HepG2 (cell line): ENCODE measurements around the gene MMRN2. TPM values are rescaled to one million over a fixed set of nuclear protein-coding genes. Genes with fewer than 3 reads are reported as not detected.

Experiments
- ATAC-seq: fragments of 200-7000 bp; cut with Tn5 transposase; 3 replicates; pipeline ENCODE4 v1.9.1; 2020; ENCODE audit warnings: mild to moderate bottlenecking, moderate library complexity
- BruUV-seq: library from RNA; stranded (reverse); fragments of 400-500 nt; replicated peaks from 2 replicates; lab custom pipeline; 2021; lab: Mats Ljungman, UMichigan
- CTCF ChIA-PET: fragments of 300-600 bp; formaldehyde crosslinking; extraction: SDS; loops from one replicate; lab custom pipeline; 2021; ENCODE audit warnings: low total read pairs, inconsistent platforms, low intra/inter-chr PET ratio; lab: Yijun Ruan, JAX
- POLR2A ChIA-PET: fragments of 350-600 bp; sonication (Branson Sonifier 250); formaldehyde crosslinking; loops from one replicate; lab custom pipeline; 2020; ENCODE audit warnings: antibody characterized with exemption, inconsistent platforms; lab: Yijun Ruan, JAX
- DNase-seq: peaks from one replicate; pipeline ENCODE4 v3.0.0-alpha.2; 2015; ENCODE audit warnings: low spot score
- FAIRE-seq: peaks from 3 replicates; lab custom pipeline; 2011; peaks lifted over from hg19 to GRCh38; lab: Jason Lieb, UNC
- H2AFZ ChIP-seq: one replicate; pipeline ENCODE4 v1.6.1; 2011; ENCODE audit warnings: low read length, inconsistent platforms
- H3K27ac ChIP-seq: fragments of 300-600 bp; 3 replicates; pipeline ENCODE4 v1.8.0; 2011; ENCODE audit warnings: mixed run types, mild to moderate bottlenecking, mixed read lengths, low read length, inconsistent platforms; ENCODE audit not compliant: insufficient read depth; ENCODE audit errors: extremely low read length
- H3K27me3 ChIP-seq, 2 experiments: fragments of 200-600 bp in 1 of 2; 2 replicates in 1 of 2; 3 replicates in 1 of 2; pipeline versions ENCODE4 v1.6.0 to v1.8.0; 2011; ENCODE audit warnings: low read length in 2 of 2, mild to moderate bottlenecking in 2 of 2, moderate library complexity in 2 of 2, inconsistent platforms in 1 of 2; ENCODE audit not compliant: insufficient read depth in 2 of 2, control insufficient read depth in 1 of 2
- H3K36me3 ChIP-seq, 2 experiments: fragments of 200-600 bp in 1 of 2; replicated peaks in 1 of 2; 2 replicates in 1 of 2; 3 replicates in 1 of 2; pipeline versions ENCODE4 v1.5.1 to v1.8.0; 2011; ENCODE audit warnings: low read length in 2 of 2, inconsistent platforms in 1 of 2; ENCODE audit not compliant: insufficient read depth in 2 of 2, control insufficient read depth in 1 of 2
- H3K4me1 ChIP-seq: 2 replicates; pipeline ENCODE4 v1.5.1; 2012; ENCODE audit warnings: low read length, inconsistent platforms; ENCODE audit not compliant: insufficient read depth
- H3K4me2 ChIP-seq: 2 replicates; pipeline ENCODE4 v1.6.0; 2011; ENCODE audit warnings: low read depth, low read length, inconsistent platforms
- H3K4me3 ChIP-seq, 3 experiments: fragments of 200-600 bp in 1 of 3; sonication (generic), shearing (Covaris generic) in 1 of 3; replicated peaks in 1 of 3; 2 replicates each; pipeline ENCODE4 v1.5.1; 2011 to 2016; ENCODE audit warnings: low read length in 3 of 3, inconsistent platforms in 2 of 3, low read depth in 2 of 3, mild to moderate bottlenecking in 2 of 3, control low read depth in 1 of 3, mixed read lengths in 1 of 3; ENCODE audit not compliant: insufficient read depth in 1 of 3
- H3K79me2 ChIP-seq: one replicate; pipeline ENCODE4 v1.6.1; 2011; ENCODE audit warnings: low read length, inconsistent platforms; ENCODE audit not compliant: insufficient read depth
- H3K9ac ChIP-seq: 2 replicates; pipeline ENCODE4 v1.6.0; 2011; ENCODE audit warnings: mild to moderate bottlenecking, low read depth, low read length, inconsistent platforms; ENCODE audit not compliant: insufficient read depth
- H3K9me3 ChIP-seq: 2 replicates; pipeline ENCODE4 v1.5.1; 2012; ENCODE audit warnings: mild to moderate bottlenecking, low read length
- H4K20me1 ChIP-seq: 2 replicates; pipeline ENCODE4 v1.6.0; 2011; ENCODE audit warnings: inconsistent platforms, mild to moderate bottlenecking, low read length, moderate library complexity; ENCODE audit not compliant: insufficient read depth
- BHLHE40 ChIP-seq: IDR thresholded peaks from 2 replicates; pipeline ENCODE4 v1.6.1; 2011; ENCODE audit warnings: low read length, improper control_type of control experiment
- EHMT2 ChIP-seq: fragments of 200-600 bp; sonication (generic); IDR thresholded peaks from 2 replicates; pipeline ENCODE4 v1.7.0; 2017; ENCODE audit warnings: antibody characterized with exemption, low read depth, low read length, borderline replicate concordance
- MATR3 ChIP-seq: sonication (generic); formaldehyde crosslinking; IDR thresholded peaks from 2 replicates; pipeline ENCODE4 v1.4.0; 2020; ENCODE audit warnings: missing genetic modification reagents
- RAD21 ChIP-seq: fragments of 450-650 bp; formaldehyde crosslinking; IDR thresholded peaks from 2 replicates; pipeline ENCODE4 v1.5.0; 2020; ENCODE audit warnings: mild to moderate bottlenecking
- SMC3 ChIP-seq: IDR thresholded peaks from 2 replicates; pipeline ENCODE4 v1.6.1; 2011; ENCODE audit warnings: low read length, improper control_type of control experiment
- SP2 ChIP-seq: sonication (generic); formaldehyde crosslinking; IDR thresholded peaks from 2 replicates; pipeline ENCODE4 v1.5.1; 2020; ENCODE audit warnings: mild to moderate bottlenecking, missing genetic modification reagents
- STAG1 ChIP-seq: sonication (generic); formaldehyde crosslinking; IDR thresholded peaks from 2 replicates; pipeline ENCODE4 v1.4.0; 2020; ENCODE audit warnings: missing genetic modification reagents
- ZBTB20 ChIP-seq: sonication (generic); formaldehyde crosslinking; IDR thresholded peaks from 2 replicates; pipeline ENCODE4 v1.8.1; 2023; ENCODE audit warnings: missing genetic modification reagents, low read depth, mild to moderate bottlenecking, borderline replicate concordance
- ZNF329 ChIP-seq: sonication (generic); formaldehyde crosslinking; IDR thresholded peaks from 2 replicates; pipeline ENCODE4 v1.9.0; 2021; ENCODE audit warnings: low read depth, mild to moderate bottlenecking, missing genetic modification reagents
- ZNF468 ChIP-seq: sonication (generic); formaldehyde crosslinking; IDR thresholded peaks from 2 replicates; pipeline ENCODE4 v1.8.0; 2022; ENCODE audit warnings: mild to moderate bottlenecking, moderate library complexity, missing genetic modification reagents
- ZNF768 ChIP-seq: sonication (generic); formaldehyde crosslinking; IDR thresholded peaks from 2 replicates; pipeline ENCODE4 v1.4.0; 2020; ENCODE audit warnings: missing genetic modification reagents
- ZNF776 ChIP-seq: sonication (generic); formaldehyde crosslinking; IDR thresholded peaks from 2 replicates; pipeline ENCODE4 v1.4.0; 2020; ENCODE audit warnings: mild to moderate bottlenecking, missing genetic modification reagents
- ZNF781 ChIP-seq: sonication (generic); formaldehyde crosslinking; IDR thresholded peaks from 2 replicates; pipeline ENCODE4 v1.5.1; 2020; ENCODE audit warnings: borderline replicate concordance, mild to moderate bottlenecking, missing genetic modification reagents; ENCODE audit errors: not compliant biosample characterization
- WGBS: methylation state at CpG from one replicate; pipeline ENCODE4 v1.1.6; 2017; ENCODE audit warnings: low lambda C conversion rate; 5-methylcytosine and 5-hydroxymethylcytosine counted together
- in situ Hi-C: cut with HindIII; loops from 2 replicates; pipeline ENCODE4 v1.10.0; 2017; ENCODE audit warnings: low pct_unique_long_range_greater_than_20kb; ENCODE audit not compliant: extremely low pct_ligation_motif_present
- intact Hi-C: fragments of 100-400 bp; cut with micrococcal nuclease; formaldehyde crosslinking; loops from one replicate; pipeline ENCODE4 v1.10.0; 2022; ENCODE audit not compliant: unreplicated experiment
- polyA plus RNA-seq, 8 experiments: library from polyadenylated mRNA; depleted of rRNA in 3 of 8; stranded (reverse) in 7 of 8; unstranded in 1 of 8; fragments of >200 nt; fragmentation: Illumina TruSeq in 4 of 8; extraction: Trizol in 4 of 8; gene quantifications; 2 replicates each; pipeline versions ENCODE4 v1.2.1 to v1.2.3, GENCODE V29; 2011 to 2016; ENCODE audit warnings: low read depth in 4 of 8, missing spikeins in 1 of 8, mixed read lengths in 1 of 8; ENCODE audit not compliant: insufficient read depth in 1 of 8
- total RNA-seq, 5 experiments: library from RNA; depleted of rRNA; stranded (reverse); fragments of >200 nt; fragmentation: Illumina TruSeq; extraction: Trizol; gene quantifications; 2 replicates each; pipeline ENCODE4 v1.2.3, GENCODE V29; 2016; ENCODE audit warnings: low read depth in 1 of 5
- TF ChIP-seq, protein P1 (sequence below): sonication (generic); formaldehyde crosslinking; IDR thresholded peaks from 2 replicates; pipeline ENCODE4 v1.8.1; 2022; ENCODE audit warnings: mild to moderate bottlenecking, missing genetic modification reagents
- TF ChIP-seq, protein P2 (sequence below): sonication (generic); formaldehyde crosslinking; IDR thresholded peaks from 2 replicates; pipeline ENCODE4 v1.5.0; 2020; ENCODE audit warnings: mild to moderate bottlenecking, missing genetic modification reagents, moderate library complexity
- TF ChIP-seq, protein P3 (sequence below): sonication (generic); formaldehyde crosslinking; IDR thresholded peaks from 2 replicates; pipeline ENCODE4 v1.4.0; 2020; ENCODE audit warnings: missing genetic modification reagents, mild to moderate bottlenecking, borderline replicate concordance
- TF ChIP-seq, protein P4 (sequence below): sonication (generic); formaldehyde crosslinking; IDR thresholded peaks from 2 replicates; pipeline ENCODE4 v1.8.1; 2023; ENCODE audit warnings: mild to moderate bottlenecking, missing genetic modification reagents

MMRN2 gene
- total and polyA plus RNA-seq, 2 of the 13 experiments (the other 11 are each of a cell fraction or from before 2014, with no cell fraction given), result 0.04 TPM; not detected in 1

DNA sequence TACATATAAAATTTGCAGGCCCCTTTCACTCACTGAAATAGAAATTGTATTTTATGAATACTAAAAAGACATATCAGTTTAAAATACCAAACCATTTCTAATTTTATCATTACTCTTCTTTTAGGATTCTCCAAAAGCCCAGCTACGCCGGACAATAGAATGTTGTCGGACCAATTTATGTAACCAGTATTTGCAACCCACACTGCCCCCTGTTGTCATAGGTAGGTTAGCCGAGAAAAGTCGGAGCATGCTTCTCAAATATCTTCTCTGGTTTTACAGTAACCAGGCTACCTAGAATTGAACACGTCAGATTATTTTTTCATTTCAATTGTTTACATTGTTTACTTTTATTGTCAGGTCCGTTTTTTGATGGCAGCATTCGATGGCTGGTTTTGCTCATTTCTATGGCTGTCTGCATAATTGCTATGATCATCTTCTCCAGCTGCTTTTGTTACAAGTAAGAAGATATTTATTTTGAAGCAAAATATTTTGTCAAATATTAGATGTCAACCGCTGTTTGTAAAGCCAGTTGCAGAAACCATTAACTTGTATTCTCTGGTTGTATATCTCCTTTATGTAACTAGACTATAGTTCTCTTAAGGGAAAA lies 57.6 kb downstream of the MMRN2 start:
- no peaks in the 10 kb centered on the region; the same call in 1 of the 2 replicates for H4K20me1 ChIP-seq
- no peak overlapping the region for H3K4me2 ChIP-seq
- no peak overlapping the region for H2AFZ ChIP-seq
- no peak overlapping the region for H3K9ac ChIP-seq
- H3K4me1 ChIP-seq, result no peaks in the 10 kb centered on the region
- intact Hi-C loops, result loop anchor here (1.0 to 5.0 kb wide), 3 partner anchors 142 to 211 kb away; partner anchors contain the start of gene BMPR1A
- H3K36me3 ChIP-seq, result peaks cover 12 to 35% of the 10 kb centered on the region in 2 experiments
- ATAC-seq (peak; percentile 77), FAIRE-seq (peak; percentile 92), DNase-seq (peak; percentile 60)
- CTCF ChIA-PET, result interaction anchor here (1.4 to 3.8 kb wide), 4 partner anchors 189 to 211 kb away, joined by 5 to 31 read pairs (median 17); no protein-coding TSS in a partner anchor
- no peak overlapping the region for H3K4me3 ChIP-seq
- POLR2A ChIA-PET, result interaction anchor here (1.9 kb wide), 1 partner anchor 144 kb away, joined by 4 read pairs; no protein-coding TSS in a partner anchor
- H3K27ac ChIP-seq, result no peak overlapping the region
- no peaks in the 10 kb centered on the region for H3K9me3 ChIP-seq
- H3K79me2 ChIP-seq, result no peaks in the 10 kb centered on the region
- in situ Hi-C loops, result loop anchor here (5.0 kb wide), 1 partner anchor 202 kb away; no protein-coding TSS in a partner anchor
- no TSS peak for BruUV-seq
- H3K27me3 ChIP-seq, result no peaks in the 10 kb centered on the region
- whole genome bisulfite sequencing, result 33% methylated on average over 9 of the region's 9 CpGs
- TF ChIP-seq ZNF768 (CRISPR knock-in tag), result no peak
- peak; percentile 73 for TF ChIP-seq SMC3
- no peak for TF ChIP-seq SP2 (CRISPR knock-in tag)
- no peak for TF ChIP-seq ZNF468 (CRISPR knock-in tag)
- TF ChIP-seq, protein P1, sequence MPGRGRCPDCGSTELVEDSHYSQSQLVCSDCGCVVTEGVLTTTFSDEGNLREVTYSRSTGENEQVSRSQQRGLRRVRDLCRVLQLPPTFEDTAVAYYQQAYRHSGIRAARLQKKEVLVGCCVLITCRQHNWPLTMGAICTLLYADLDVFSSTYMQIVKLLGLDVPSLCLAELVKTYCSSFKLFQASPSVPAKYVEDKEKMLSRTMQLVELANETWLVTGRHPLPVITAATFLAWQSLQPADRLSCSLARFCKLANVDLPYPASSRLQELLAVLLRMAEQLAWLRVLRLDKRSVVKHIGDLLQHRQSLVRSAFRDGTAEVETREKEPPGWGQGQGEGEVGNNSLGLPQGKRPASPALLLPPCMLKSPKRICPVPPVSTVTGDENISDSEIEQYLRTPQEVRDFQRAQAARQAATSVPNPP (CRISPR knock-in tag), result no peak
- no peak for TF ChIP-seq EHMT2
- TF ChIP-seq, protein P2, sequence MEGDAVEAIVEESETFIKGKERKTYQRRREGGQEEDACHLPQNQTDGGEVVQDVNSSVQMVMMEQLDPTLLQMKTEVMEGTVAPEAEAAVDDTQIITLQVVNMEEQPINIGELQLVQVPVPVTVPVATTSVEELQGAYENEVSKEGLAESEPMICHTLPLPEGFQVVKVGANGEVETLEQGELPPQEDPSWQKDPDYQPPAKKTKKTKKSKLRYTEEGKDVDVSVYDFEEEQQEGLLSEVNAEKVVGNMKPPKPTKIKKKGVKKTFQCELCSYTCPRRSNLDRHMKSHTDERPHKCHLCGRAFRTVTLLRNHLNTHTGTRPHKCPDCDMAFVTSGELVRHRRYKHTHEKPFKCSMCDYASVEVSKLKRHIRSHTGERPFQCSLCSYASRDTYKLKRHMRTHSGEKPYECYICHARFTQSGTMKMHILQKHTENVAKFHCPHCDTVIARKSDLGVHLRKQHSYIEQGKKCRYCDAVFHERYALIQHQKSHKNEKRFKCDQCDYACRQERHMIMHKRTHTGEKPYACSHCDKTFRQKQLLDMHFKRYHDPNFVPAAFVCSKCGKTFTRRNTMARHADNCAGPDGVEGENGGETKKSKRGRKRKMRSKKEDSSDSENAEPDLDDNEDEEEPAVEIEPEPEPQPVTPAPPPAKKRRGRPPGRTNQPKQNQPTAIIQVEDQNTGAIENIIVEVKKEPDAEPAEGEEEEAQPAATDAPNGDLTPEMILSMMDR (CRISPR knock-in tag), result peak; percentile 75
- TF ChIP-seq ZNF781 (CRISPR knock-in tag), result no peak
- TF ChIP-seq RAD21 (CRISPR knock-in tag), result peak; percentile 53
- no peak for TF ChIP-seq ZBTB20 (CRISPR knock-in tag)
- TF ChIP-seq STAG1 (CRISPR knock-in tag), result peak; percentile 88
- TF ChIP-seq BHLHE40, result no peak
- TF ChIP-seq ZNF776, result no peak
- TF ChIP-seq, protein P3, sequence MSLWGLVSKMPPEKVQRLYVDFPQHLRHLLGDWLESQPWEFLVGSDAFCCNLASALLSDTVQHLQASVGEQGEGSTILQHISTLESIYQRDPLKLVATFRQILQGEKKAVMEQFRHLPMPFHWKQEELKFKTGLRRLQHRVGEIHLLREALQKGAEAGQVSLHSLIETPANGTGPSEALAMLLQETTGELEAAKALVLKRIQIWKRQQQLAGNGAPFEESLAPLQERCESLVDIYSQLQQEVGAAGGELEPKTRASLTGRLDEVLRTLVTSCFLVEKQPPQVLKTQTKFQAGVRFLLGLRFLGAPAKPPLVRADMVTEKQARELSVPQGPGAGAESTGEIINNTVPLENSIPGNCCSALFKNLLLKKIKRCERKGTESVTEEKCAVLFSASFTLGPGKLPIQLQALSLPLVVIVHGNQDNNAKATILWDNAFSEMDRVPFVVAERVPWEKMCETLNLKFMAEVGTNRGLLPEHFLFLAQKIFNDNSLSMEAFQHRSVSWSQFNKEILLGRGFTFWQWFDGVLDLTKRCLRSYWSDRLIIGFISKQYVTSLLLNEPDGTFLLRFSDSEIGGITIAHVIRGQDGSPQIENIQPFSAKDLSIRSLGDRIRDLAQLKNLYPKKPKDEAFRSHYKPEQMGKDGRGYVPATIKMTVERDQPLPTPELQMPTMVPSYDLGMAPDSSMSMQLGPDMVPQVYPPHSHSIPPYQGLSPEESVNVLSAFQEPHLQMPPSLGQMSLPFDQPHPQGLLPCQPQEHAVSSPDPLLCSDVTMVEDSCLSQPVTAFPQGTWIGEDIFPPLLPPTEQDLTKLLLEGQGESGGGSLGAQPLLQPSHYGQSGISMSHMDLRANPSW (CRISPR knock-in tag), result no peak
- no peak for TF ChIP-seq MATR3 (CRISPR knock-in tag)
- TF ChIP-seq ZNF329 (CRISPR knock-in tag), result no peak
- TF ChIP-seq, protein P4, sequence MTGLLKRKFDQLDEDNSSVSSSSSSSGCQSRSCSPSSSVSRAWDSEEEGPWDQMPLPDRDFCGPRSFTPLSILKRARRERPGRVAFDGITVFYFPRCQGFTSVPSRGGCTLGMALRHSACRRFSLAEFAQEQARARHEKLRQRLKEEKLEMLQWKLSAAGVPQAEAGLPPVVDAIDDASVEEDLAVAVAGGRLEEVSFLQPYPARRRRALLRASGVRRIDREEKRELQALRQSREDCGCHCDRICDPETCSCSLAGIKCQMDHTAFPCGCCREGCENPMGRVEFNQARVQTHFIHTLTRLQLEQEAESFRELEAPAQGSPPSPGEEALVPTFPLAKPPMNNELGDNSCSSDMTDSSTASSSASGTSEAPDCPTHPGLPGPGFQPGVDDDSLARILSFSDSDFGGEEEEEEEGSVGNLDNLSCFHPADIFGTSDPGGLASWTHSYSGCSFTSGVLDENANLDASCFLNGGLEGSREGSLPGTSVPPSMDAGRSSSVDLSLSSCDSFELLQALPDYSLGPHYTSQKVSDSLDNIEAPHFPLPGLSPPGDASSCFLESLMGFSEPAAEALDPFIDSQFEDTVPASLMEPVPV, result no peak
